HG03457 (cell line): Measurements from ENCODE around the gene UBE2O.
"Not testable (repeated sequence)": the region's sequence is repeated elsewhere in the genome, so short reads cannot be mapped to it uniquely, and the experiment has no call there.

Experiments
- ATAC-seq: cut with Tn5 transposase; IDR thresholded peaks from one replicate; pipeline ENCODE4 v1.9.1; 2021; ENCODE audit warnings: moderate number of reproducible peaks; ENCODE audit not compliant: unreplicated experiment

Gene UBE2O

DNA sequence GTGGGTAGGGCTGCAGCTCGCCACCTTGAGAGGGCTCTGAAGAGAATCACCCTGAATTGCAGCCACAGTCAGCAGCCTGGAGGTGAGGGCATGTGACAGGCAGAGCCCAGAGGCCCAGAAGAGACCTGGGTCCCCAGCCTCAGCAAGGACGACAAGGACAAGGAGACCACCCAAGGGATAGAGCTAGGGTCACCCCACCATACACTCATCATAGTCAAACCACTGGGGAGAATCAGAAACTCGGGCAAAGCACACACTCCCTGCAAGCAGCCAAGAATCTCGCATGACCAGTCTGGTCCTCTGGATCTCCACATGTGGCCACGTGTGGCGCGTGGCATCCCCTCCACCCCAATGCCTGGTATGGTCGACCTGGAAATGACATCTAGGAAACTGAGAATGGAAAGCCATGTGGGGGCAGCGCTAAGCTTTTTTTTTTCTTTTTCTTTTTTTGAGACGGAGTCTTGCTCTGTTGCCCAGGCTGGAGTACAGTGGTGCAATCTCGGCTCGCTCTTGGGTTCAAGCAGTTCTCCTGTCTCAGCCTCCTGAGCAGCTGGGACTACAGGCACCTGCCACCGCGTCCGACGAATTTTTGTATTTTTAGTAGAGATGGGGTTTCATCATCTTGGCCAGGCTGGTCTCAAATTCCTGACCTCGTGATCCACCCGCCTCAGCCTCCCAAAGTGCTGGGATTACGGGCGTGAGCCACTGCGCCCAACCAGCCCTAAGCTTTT lies 73.1 kb downstream of the UBE2O start:
- ATAC-seq = no peak

DNA sequence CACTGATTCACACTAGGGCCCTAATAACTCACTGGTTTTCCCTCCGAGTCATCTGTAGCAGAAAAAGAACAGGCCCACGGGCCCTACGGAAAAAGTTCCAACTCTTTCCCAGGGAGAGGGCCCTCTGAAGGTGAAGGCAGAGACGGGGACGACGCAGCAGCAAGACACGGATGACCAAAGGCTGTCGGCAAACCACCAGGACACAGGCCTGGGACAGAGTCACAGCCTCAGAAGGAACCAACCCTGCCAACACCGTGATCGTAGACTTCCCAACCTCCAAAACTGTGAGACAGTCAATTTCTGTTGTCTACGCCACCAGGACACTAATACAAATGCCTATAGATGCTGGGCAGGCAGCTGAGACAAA lies 73.7 kb downstream of the UBE2O start:
- ATAC-seq = no peak

DNA sequence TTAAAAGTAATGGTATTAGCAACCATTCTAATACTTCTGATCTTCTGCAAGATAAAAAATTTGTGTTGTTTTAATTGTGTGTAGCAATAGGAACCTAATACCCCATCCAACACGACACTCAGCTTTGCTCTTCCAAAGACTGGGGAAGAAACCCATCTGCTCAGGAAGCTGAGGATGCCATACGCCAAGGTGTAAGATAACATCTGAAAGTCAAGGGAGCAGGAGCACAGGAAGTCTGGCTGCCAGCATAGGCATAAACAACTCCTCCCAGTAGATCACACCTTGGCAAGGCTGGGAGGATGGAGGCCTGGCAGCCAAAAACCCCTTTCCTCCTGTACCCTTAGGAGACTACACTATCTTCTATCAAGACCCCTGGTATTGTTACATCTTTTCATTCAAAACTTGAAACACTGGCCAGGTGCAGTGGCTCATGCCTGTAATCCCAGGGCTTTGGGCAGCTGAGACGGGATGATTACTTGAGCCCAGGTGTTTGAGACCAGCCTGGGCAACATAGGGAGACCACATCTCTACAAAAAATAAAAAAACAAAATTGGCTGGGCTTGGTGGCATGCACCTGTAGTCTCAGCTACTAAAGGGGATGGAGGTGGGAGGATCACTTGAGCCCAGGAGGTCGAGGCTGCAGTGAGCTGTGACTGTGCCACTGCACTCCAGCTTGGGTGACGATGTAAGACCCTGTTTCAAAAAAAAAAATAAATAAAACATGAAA lies 74.2 kb downstream of the UBE2O start:
- ATAC-seq = no peak

DNA sequence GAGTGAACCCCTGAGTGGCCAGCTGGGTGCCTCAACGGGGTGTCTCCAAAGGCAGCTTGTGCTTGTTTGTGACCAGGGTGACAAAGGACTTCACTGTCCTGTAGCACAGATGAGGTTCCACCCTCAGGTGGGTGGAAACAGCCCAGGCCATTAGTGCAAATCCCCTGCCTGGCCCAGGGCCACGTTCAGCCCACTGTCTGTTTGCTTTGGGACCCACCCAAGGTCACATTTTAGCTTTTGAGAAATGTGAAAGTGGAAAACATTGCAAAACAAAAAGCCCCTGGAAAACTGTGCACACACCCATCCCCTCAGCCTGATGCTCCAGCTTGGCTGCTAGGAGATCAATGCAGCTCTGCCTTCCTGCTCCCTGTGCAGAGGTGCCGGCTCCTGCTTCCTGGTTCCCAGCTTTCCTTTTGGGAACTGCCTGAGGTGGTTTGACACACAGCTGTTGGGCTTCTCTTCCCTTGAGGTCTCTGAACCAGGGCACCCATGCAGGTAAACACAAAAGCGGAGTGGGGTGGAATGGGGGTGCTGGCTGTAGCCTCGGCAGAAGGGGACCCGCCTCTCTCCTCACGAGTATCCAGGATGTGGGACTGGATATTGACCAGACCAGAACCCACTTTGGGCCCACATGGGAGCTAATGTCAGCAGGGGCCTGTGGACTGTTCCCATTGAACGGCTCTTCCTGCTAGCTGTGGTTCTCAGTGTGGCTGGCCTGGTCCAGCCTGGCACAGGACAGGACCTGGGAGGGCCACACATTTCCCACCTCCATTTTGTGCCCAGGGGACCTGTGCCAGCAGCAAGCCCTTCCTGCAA lies 76.4 kb downstream of the UBE2O start:
- ATAC-seq = no peak

DNA sequence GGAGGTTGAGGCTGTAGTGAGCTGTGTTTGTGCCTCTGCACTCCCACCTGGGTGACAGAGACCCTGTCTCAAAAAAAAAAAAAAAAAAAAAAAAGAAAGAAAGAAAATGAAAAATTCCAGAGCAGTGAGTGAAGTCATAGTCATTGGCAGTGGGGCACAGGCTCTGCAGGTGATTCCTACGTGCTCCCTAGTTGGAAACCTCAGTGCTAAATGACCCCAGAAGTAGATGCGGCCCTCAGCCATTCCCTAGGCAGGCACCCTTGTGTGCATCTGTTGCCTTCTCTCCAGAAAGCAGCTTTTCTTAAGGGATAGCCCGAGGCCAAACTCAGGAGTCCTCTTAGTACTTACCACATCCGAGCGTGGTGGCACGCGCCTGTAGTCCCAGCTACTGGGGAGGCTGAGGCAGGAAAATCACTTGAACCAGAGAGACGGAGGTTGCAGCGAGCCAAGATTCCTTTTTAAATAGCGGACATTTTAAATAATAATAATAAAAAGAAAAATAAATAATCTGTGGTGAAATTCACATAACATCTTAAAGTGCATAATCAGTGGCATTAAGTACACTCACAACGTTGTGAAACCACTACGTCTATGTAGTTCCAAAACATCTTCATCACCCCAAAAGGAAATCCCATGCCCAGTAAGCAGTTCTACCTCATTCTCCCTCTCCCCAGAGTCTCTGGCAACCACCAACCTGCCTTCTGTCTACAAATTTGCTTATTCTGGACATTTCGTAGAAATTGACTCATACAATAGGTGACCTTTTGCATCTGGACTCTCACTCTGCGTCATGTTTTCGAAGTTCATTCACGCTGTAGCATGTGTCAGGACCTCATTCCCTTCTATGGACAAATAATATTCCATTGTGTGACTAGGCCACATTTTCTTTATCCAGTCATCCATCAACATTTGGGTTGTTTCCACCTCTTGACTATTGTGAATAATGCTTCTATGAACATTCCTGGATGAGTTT lies 81.0 kb downstream of the UBE2O start:
- ATAC-seq = no peak

DNA sequence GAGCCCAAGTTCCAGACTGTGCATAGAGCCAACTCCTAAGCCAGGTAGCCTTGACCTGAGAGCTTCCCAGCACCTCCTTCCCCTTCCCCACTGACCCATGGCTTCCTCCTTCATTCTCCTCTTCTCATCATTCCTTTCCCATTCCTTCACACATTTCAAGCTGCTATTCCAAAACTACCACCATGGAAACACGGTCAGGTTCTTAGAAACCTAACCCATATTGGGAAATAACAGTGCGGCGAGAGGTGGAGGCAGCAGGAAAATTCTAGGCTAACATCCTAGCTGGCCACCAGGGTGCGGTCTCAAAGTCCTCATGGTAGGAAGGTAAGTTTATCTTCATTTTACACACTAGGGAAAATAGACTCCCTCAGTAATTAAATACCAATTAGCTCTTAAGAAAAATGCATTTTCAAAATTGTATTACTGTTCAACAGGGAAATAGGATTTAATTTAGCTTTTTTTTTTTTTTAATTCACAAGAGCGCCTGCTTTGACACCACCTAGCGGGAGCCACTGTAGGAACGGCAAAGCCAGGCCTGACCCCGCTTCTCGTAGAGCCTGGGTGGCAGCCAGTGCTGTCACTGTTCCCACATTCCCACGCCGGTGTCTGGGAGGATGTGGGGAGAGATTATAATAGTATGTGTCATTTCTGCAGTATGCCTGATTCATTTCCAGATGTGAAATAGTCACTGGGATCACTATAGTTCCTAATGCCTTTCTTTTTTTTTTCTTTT lies 82.5 kb downstream of the UBE2O start:
- ATAC-seq = no peak

DNA sequence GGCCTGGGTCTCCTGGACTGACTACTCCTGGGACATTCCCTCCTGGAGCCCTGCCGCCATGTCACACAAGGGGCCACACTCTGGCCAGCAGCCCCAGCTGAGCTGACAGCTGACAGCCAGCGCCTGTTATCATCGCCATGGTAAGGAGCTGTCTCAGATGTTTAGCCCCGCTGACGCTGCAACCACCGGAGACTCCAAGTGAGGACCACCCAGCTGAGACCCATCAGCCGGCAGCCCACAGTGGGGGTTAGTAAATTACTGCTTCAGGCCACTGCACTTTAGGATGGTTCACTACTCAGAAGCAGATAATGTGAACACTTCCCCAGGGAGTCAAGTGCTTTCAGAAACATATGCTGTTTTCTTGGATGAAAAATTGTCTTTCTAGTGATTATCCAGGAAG lies 83.1 kb downstream of the UBE2O start:
- ATAC-seq = no peak

DNA sequence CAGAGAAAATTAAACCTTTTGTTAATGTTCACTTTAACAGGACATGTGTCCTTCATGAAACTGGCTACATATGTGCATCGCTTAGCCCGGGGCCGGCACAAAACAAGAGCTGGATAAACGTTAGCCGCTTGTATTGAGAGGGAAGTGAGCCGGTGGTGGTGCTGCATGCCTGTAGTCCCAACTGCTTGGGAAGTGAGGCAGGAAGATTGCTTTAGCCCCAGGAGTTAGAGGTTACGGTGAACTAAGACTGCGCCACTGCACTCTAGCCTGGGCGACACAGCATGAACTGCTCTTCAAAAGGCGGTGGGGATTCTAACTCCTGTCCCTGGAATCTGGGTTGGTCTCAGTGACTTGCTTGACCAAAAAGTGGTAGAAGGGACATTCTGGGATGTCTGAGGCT lies 83.6 kb downstream of the UBE2O start:
- no peak for ATAC-seq

DNA sequence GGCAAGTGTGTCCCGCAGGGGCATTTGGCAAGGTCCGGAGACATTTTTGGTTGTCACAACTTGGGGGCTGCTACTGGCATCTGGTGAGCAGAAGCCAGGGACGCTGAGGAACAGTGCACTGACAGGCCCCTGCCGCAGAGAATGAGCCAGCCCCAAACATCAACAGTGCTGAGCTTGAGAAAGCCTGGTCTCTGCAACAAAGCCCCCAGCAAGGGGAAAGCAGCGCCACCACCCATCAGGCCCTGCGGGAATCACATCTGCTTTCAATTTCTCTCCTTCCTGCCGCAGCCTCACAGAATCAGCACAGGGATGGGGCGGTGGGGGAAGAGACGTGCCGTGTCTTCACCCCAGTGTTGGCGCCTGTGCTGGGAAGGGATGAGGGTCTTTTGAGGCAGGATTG lies 84.4 kb downstream of the UBE2O start:
- ATAC-seq = no peak

DNA sequence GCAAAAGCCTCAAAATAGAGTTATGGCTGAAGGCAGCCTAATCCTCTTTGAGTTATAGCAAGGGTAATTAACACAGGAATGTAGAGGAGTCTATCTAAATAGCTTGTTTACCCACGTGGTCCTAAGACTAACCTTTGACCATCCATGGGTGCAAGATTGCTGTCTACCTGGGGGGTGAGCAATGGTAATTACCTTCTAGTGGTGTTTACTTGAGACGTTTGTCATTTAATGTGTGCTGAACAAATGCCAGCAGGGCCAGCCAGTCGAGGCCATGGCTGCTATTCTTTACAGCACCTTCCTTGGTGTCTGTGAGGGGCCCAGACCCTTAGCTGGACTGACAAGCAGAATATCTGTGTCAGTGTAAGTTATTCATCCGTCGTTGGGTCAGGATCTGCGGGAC lies 85.3 kb downstream of the UBE2O start:
- no peak for ATAC-seq

DNA sequence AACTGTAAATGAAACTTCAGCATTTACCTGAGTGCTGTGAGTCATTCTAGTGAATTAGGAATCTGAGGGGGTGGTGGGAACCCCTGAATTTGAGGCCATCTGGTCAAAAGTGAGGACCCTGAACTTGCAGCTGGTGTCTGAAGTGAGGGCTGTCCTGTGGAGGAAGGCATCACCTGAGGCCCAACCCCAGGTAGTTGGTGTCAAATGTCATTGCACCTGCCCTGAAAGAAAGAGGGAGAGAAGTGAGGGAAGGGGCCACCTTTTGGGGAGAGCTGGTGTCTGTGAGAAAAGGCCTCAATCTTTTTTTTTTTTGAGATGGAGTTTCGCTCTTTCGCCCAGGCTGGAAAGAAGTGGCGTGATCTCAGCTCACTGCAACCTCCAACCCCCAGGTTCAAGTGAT lies 86.7 kb downstream of the UBE2O start:
- ATAC-seq = no peak

DNA sequence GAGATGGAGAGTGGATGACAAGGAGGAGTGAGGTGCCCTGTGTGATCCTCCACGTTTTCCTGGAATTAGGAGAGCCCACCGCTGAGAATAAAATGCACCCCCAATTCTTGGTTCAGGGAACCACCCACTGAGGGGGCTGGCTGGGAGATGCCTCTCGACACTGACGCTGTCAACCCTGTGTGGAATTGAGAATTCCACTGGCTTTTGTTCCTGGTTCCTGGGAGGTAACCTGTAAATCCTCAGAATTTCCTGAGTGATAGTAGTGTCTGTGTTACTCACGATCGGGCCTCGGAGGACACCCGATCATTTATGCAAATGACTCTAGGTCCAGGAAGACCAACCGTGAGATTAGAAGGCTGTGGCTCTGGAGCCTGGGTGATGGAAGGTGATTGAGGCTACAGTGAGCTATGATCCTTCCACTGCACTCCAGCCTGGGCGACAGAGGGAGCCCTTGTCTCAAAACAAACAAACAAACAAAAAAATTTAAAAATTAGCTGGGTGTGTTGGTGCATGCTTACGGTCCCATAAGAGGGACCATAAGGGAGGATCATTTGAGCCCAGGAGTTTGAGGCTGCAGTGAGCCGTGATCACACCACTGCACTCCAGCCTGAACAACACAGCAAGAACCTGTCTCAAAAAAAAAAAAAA lies 87.6 kb downstream of the UBE2O start:
- no peak for ATAC-seq

DNA sequence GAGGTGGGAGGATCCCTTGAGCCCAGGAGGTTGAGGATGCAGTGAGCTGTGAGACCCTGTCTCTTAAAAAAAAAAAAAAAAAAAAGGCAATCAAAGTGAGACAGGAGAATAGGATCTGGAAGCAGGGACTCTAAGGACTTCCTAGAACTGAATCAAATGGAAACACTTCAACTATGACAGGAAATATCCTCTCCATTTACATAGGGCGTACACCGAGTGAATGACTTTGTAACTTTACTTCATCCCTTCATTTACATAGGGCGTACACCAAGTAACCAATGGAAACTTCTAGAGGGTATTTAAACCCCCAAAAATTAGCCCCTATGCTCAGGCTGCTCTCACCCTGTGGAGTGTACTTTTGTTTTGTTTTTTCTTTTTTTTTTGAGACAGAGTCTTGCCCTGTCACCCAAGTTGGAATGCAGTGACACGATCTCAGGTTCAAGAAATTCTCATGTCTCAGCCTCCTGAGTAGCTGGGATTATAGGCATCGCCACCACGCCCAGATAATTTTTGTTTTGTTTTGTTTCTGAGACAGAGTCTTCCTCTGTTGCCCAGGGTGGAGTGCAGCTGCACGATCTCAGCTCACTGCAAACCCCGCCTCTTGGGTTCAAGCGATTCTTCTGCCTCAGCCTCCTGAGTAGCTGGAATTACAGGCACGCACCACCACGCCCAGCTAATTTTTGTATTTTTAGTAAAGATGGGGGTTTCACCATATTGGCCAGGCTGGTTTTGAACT lies 89.7 kb downstream of the UBE2O start:
- no peak for ATAC-seq

DNA sequence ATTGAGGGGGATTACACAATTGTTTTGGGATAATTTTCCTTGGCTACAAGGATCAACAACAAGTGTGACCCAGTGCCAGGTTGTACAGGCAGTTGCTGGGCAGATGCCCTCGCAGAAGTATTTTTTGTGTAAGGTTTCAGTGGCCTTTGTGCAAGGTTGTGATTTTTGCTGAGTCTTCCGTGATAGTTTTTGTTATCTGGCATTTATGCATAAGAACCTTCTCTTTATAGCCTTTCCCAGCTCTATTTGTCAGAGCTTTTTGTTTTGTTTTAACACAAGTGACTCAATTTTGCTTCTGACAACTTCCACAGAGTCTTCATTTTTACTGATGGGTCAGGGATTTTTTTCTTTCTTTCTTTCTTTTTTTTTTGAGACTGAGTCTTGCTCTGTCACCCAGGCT lies 92.5 kb downstream of the UBE2O start:
- no peak for ATAC-seq

DNA sequence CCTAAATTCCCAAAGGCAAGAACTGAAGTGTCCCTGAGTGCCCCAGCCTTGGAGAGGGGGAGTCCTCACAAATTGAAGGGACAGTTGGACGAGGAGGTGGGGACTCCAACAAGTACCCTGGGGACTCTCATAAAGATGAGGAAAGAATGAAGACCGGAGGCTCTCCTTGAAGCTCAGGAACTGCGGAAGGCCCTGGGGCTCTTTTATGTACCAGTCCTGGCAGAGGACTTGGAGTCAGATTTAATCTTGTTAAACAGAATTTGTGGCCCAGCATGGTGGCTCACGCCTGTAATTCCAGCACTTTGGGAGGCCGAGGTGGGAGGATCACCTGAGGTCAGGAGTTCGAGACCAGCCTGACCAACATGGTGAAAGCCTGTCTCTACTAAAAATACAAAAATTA lies 93.2 kb downstream of the UBE2O start:
- ATAC-seq = not testable (repeated sequence)

DNA sequence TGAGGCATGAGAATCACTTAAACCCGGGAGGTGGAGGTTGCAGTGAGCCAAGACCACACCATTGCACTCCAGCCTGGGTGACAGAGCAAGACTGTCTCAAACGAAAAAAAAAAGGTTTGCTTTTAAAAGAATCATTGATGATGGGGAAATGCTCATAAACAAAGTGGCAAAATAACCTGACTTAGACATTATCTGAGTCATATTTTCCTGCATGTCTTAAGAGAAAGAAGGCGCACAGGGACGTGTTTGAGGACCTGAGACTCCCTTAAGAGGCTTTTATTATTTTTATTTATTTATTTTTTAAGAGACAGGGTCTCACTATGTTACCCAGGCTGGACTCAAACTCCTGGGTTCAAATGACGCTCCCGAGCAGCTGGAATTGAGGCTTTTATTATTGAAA lies 93.6 kb downstream of the UBE2O start:
- no peak for ATAC-seq

DNA sequence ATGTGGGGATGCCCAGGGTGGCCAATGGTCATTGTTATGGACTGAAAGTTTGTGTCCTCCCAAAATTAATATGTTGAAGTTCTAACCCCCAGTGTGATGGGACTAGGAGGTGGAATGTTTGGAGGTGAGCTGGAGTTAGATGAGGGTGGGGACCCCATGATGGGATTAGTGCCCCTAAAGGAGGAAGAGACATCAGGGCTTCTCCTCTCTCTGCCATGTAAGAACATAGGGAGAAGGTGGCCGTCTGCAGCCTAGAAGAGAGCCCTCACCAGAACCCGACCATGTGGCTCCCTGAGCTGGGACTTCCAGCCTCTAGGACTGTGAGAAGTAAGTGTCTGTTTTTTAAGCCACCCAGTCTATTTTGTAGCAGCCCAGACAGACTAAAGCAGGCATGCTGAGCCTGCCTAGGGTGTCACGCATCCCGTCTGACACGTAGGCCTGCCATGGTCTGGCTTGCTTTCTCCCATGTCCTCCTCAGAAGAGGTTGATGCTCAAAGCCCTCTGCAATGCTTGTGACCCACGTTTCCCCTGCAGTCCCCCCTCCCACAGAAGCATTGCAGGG lies 95.3 kb downstream of the UBE2O start:
- ATAC-seq = no peak

DNA sequence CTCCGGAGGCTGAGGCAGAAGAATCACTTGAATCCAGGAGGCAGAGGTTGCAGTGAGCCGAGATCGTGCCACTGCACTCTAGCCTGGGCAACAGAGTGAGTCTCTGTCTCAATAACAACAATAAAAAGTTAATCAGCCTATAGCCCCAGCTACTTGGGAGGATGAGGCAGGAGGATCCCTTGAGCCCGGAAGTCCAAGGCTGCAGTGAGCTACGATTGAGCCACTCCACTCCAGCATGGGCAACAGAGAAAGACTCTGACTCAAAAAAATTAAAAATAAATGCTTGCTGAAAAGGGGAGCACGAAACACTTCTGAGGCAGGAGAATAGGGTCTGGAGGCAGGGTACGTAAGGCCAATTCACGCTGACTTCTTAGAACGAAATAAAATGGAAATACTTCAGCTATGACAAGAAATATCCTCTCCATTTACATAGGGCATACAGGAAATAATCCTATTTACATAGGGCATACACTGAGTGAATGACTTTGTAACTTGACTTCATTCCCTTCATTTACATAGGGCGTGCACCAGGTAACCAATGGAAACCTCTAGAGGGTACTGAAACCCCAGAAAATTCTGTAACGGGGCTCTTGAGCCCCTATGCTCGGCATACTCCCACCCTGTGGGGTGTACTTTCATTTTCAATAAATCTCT lies 96.0 kb downstream of the UBE2O start:
- ATAC-seq = no peak
